HCT116 (cell line): ENCODE results near the gene FBXO31. TPM values are rescaled to one million over a fixed set of nuclear protein-coding genes. Genes with fewer than 3 reads are reported as not detected.

Experiments
- ATAC-seq: fragments of 200-7000 bp; cut with Tn5 transposase; 2 replicates; pipeline ENCODE4 v1.9.1; 2020; ENCODE audit warnings: mild to moderate bottlenecking, moderate library complexity
- BruUV-seq: library from RNA; stranded (reverse); fragments of 400-500 nt; replicated peaks from 2 replicates; lab custom pipeline; 2021; lab: Mats Ljungman, UMichigan
- CTCF ChIA-PET: fragments of 300-600 bp; sonication (Branson Sonifier 250); formaldehyde crosslinking; loops from one replicate; lab custom pipeline; 2021; ENCODE audit warnings: antibody characterized with exemption; lab: Charles Lee
- POLR2A ChIA-PET: fragments of 300-600, 350-600 bp; sonication (Branson Sonifier 250); formaldehyde crosslinking; loops from one replicate; lab custom pipeline; 2021; ENCODE audit warnings: antibody characterized with exemption; lab: Charles Lee
- RAD21 ChIA-PET, 2 experiments: fragments of 300-600 bp; sonication (Branson Sonifier 250); formaldehyde crosslinking; loops; one replicate each; lab custom pipeline; 2023; ENCODE audit warnings: low total read pairs in 2 of 2; ENCODE audit not compliant: uncharacterized antibody in 2 of 2, unreplicated experiment in 2 of 2, low non-redundant PET in 1 of 2; lab: Charles Lee
- DNase-seq: peaks from one replicate; pipeline ENCODE4 v3.0.0-alpha.2; 2010; ENCODE audit warnings: low read depth, low spot score
- H2AFZ ChIP-seq: fragments of 200-600 bp; shearing (Covaris generic), sonication (generic); 2 replicates; pipeline ENCODE4 v1.6.1; 2017; ENCODE audit warnings: low read depth, mixed run types, mixed read lengths, antibody characterized with exemption, low read length; ENCODE audit not compliant: poor library complexity, severe bottlenecking
- H3K27ac ChIP-seq: 2 replicates; pipeline ENCODE4 v1.5.1; 2012; ENCODE audit warnings: low read depth, low read length
- H3K27me3 ChIP-seq: fragments of 200-600 bp; sonication (generic); 2 replicates; pipeline ENCODE4 v1.6.1; 2016; ENCODE audit warnings: mixed run types, low read length, mixed read lengths; ENCODE audit not compliant: insufficient read depth
- H3K36me3 ChIP-seq, 2 experiments: fragments of 200-500 bp in 1 of 2; fragments of 200-600 bp in 1 of 2; sonication (Bioruptor generic) in 1 of 2; sonication (generic) in 1 of 2; 2 replicates each; pipeline versions ENCODE4 v1.5.1 to v1.6.1; 2014 to 2016; ENCODE audit warnings: low read length in 2 of 2, inconsistent platforms in 1 of 2, mixed read lengths in 1 of 2, mixed run types in 1 of 2; ENCODE audit not compliant: insufficient read depth in 2 of 2, control insufficient read depth in 1 of 2
- H3K4me1 ChIP-seq, 2 experiments: fragments of 200-600 bp in 1 of 2; sonication (generic) in 1 of 2; 2 replicates each; pipeline versions ENCODE4 v1.5.1 to v1.6.1; 2012 to 2017; ENCODE audit warnings: low read length in 2 of 2, inconsistent platforms in 1 of 2, mild to moderate bottlenecking in 1 of 2, mixed read lengths in 1 of 2, mixed run types in 1 of 2, moderate library complexity in 1 of 2; ENCODE audit not compliant: insufficient read depth in 2 of 2, control insufficient read depth in 1 of 2
- H3K4me2 ChIP-seq: fragments of 200-600 bp; sonication (generic); 2 replicates; pipeline ENCODE4 v1.6.1; 2017; ENCODE audit warnings: mixed run types, low read length, mixed read lengths
- H3K4me3 ChIP-seq, 2 experiments: fragments of 200-600 bp in 1 of 2; sonication (generic) in 1 of 2; replicated peaks in 1 of 2; 2 replicates each; pipeline ENCODE4 v1.5.1; 2011 to 2016; ENCODE audit warnings: low read length in 2 of 2, control low read depth in 1 of 2, low read depth in 1 of 2, mild to moderate bottlenecking in 1 of 2, mixed read lengths in 1 of 2, mixed run types in 1 of 2
- H3K79me2 ChIP-seq: fragments of 200-600 bp; sonication (generic); 2 replicates; pipeline ENCODE4 v1.6.1; 2017; ENCODE audit warnings: mild to moderate bottlenecking, mixed run types, low read length, moderate library complexity, mixed read lengths; ENCODE audit not compliant: insufficient read depth
- H3K9ac ChIP-seq: fragments of 200-600 bp; sonication (generic); 2 replicates; pipeline ENCODE4 v1.6.1; 2016; ENCODE audit warnings: low read length, mixed read lengths
- H3K9me2 ChIP-seq: fragments of 200-600 bp; sonication (generic), shearing (Covaris generic); 2 replicates; pipeline ENCODE4 v1.6.1; 2017; ENCODE audit warnings: mixed run types, mild to moderate bottlenecking, moderate library complexity; ENCODE audit not compliant: insufficient read depth
- H3K9me3 ChIP-seq, 2 experiments: fragments of 200-500 bp in 1 of 2; fragments of 200-600 bp in 1 of 2; sonication (Bioruptor generic) in 1 of 2; sonication (generic) in 1 of 2; 2 replicates each; pipeline ENCODE4 v1.6.1; 2014 to 2017; ENCODE audit warnings: low read length in 2 of 2, mixed read lengths in 2 of 2, inconsistent platforms in 1 of 2, low read depth in 1 of 2, mild to moderate bottlenecking in 1 of 2, mixed run types in 1 of 2, moderate library complexity in 1 of 2; ENCODE audit not compliant: control insufficient read depth in 1 of 2, insufficient read depth in 1 of 2
- H4K20me1 ChIP-seq: fragments of 200-600 bp; sonication (generic), shearing (Covaris generic); 2 replicates; pipeline ENCODE4 v1.6.1; 2017; ENCODE audit warnings: mixed run types, mild to moderate bottlenecking, moderate library complexity; ENCODE audit not compliant: insufficient read depth
- CEBPB ChIP-seq: IDR thresholded peaks from 2 replicates; pipeline ENCODE4 v1.6.1; 2012; ENCODE audit warnings: low read depth
- CTCF ChIP-seq, 3 experiments: fragments of 200-600 bp in 1 of 3; sonication (generic) in 1 of 3; IDR thresholded peaks in 2 of 3; conservative IDR thresholded peaks in 1 of 3; 2 replicates each; pipeline ENCODE4 v1.5.1; 2012 to 2017; ENCODE audit warnings: low read depth in 2 of 3, low read length in 2 of 3, antibody characterized with exemption in 1 of 3, borderline replicate concordance in 1 of 3, control low read depth in 1 of 3, mild to moderate bottlenecking in 1 of 3, mixed read lengths in 1 of 3, mixed run types in 1 of 3, moderate library complexity in 1 of 3; ENCODE audit not compliant: insufficient read depth in 1 of 3
- EGR1 ChIP-seq: IDR thresholded peaks from 2 replicates; pipeline ENCODE4 v1.6.1; 2012; ENCODE audit warnings: low read depth
- EZH2 ChIP-seq: fragments of 200-600 bp; sonication (generic); IDR thresholded peaks from 2 replicates; pipeline ENCODE4 v1.6.1; 2017; ENCODE audit warnings: antibody characterized with exemption, mixed run types
- FOSL1 ChIP-seq: IDR thresholded peaks from 2 replicates; pipeline ENCODE4 v1.6.1; 2012; ENCODE audit warnings: low read depth
- JUND ChIP-seq: IDR thresholded peaks from 2 replicates; pipeline ENCODE4 v1.6.1; 2012
- MAX ChIP-seq: IDR thresholded peaks from 2 replicates; pipeline ENCODE4 v1.6.1; 2012
- SIN3A ChIP-seq: IDR thresholded peaks from 2 replicates; pipeline ENCODE4 v1.6.1; 2012; ENCODE audit warnings: low read depth
- SP1 ChIP-seq: IDR thresholded peaks from 2 replicates; pipeline ENCODE4 v1.6.1; 2012; ENCODE audit warnings: low read depth
- YY1 ChIP-seq: IDR thresholded peaks from 2 replicates; pipeline ENCODE4 v1.6.1; 2011; ENCODE audit warnings: low read length, low read depth, moderate library complexity, mild to moderate bottlenecking; ENCODE audit not compliant: insufficient replicate concordance; ENCODE audit errors: extremely low read depth
- ZNF274 ChIP-seq: fragments of 200-500 bp; sonication (Bioruptor generic); IDR thresholded peaks from 2 replicates; pipeline ENCODE4 v1.6.1; 2014; ENCODE audit warnings: mild to moderate bottlenecking, low read depth, low read length, inconsistent platforms
- intact Hi-C: fragments of 100-400 bp; cut with micrococcal nuclease; formaldehyde crosslinking; loops from 2 replicates; pipeline ENCODE4 v1.10.0; 2022
- total RNA-seq: library from RNA; stranded (reverse); gene quantifications from one replicate; pipeline ENCODE4 v1.2.1, GENCODE V29; 2021; ENCODE audit not compliant: unreplicated experiment

Gene FBXO31
- total RNA-seq, 1 experiment from 2014 or later = 52.1 TPM

DNA sequence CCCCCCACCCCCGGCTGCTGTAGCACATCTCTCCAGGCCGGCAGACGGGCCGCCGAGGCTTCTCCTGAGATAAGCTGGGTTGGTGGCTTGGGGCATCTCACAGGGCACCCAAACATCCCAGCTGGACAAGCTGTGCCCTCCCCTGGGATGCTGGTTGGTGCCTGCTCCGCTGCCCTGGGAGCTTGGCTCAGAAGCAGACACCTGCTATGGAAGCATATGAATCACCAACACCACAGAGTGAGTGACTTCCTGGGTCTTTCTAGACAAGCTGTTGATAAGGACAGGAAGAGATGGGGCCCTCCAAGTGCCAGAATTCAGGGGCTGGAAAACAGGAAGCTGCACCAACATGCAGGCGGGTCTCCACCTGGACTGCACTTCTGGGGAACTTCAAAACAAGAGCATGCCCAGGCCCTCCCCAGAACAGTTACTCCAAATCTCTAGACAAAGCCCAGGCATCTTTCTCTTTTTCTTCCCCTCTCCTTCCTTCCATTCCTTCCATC is 80.1 kb downstream of the FBXO31 start:
- no peaks in the 10 kb centered on the region; a peak in 1 of 4 replicates for H3K4me1 ChIP-seq
- H3K4me3 ChIP-seq = no peak overlapping the region
- no peaks in the 10 kb centered on the region for H3K27me3 ChIP-seq
- no TSS peak for BruUV-seq
- H3K9me2 ChIP-seq = no peaks in the 10 kb centered on the region
- no peak overlapping the region for H2AFZ ChIP-seq
- ATAC-seq (no peak), DNase-seq (no peak)
- TF ChIP-seq JUND = no peak
- no peak for TF ChIP-seq ZNF274
- no peak for TF ChIP-seq CTCF (IDR thresholded peaks at IDR 0.05 in 2 of 3, conservative IDR thresholded peaks at IDR 0.05 in 1 of 3; ENCODE audit: borderline replicate concordance in 1 of 3, insufficient read depth in 1 of 3, low read depth in 2 of 3, low read length in 2 of 3)
- no peak overlapping the region for H3K9ac ChIP-seq
- CTCF ChIA-PET = no interaction called here
- H3K36me3 ChIP-seq = no peaks in the 10 kb centered on the region
- no peaks in the 10 kb centered on the region for H3K9me3 ChIP-seq
- no peaks in the 10 kb centered on the region for H4K20me1 ChIP-seq
- H3K27ac ChIP-seq = no peak overlapping the region
- RAD21 ChIA-PET = no interaction called here
- POLR2A ChIA-PET = no interaction called here
- no peaks in the 10 kb centered on the region for H3K79me2 ChIP-seq
- intact Hi-C loops = no loop called here
- H3K4me2 ChIP-seq = no peak overlapping the region

DNA sequence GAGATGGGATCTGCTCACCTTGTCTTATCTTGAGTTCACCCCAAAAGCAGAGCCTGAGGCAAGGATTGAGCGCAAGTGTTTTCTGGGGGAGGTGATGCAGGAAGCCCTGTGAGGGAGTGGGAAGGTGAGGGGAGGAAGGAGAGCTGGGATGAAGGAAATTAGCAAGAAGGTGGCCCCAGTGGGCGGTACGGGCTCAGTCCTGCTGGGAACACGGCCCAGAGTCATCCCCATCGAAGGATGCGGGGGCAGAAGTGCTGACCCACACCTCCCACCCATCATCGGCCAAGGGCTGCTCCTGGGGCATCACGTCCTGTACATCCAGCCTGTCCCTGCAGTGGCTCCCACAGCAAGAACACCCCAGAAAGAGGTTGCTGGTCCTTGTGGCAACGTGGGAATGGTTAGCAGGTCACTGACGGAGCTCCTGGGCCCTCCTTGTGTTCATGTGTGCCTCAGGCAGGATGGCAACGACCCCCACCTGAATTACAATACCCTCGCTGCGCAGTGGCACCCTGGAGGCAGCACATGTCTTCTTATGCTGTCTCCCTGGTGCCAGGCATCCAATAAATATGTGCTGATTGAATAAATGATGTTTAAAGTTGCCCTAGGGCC is 84.6 kb downstream of the FBXO31 start:
- H3K79me2 ChIP-seq = no peaks in the 10 kb centered on the region
- H3K27me3 ChIP-seq = no peaks in the 10 kb centered on the region
- ATAC-seq (no peak), DNase-seq (no peak)
- H3K4me3 ChIP-seq = no peak overlapping the region
- no peak overlapping the region for H3K4me2 ChIP-seq
- no TSS peak for BruUV-seq
- no peaks in the 10 kb centered on the region for H3K9me2 ChIP-seq
- no peak overlapping the region for H3K9ac ChIP-seq
- H3K9me3 ChIP-seq = no peaks in the 10 kb centered on the region
- no peaks in the 10 kb centered on the region for H3K36me3 ChIP-seq
- intact Hi-C loops = loop anchor here (1.0 to 5.0 kb wide), 2 partner anchors 338 to 736 kb away; no protein-coding TSS in a partner anchor
- RAD21 ChIA-PET = no interaction called here
- no peak overlapping the region for H3K27ac ChIP-seq
- peaks cover 4 to 10% of the 10 kb centered on the region in 2 experiments; a peak in 3 of 4 replicates for H3K4me1 ChIP-seq
- POLR2A ChIA-PET = no interaction called here
- CTCF ChIA-PET = interaction anchor here (1.3 to 1.5 kb wide), 2 partner anchors 18 to 736 kb away, joined by 3 to 7 read pairs; partner anchors contain the start of gene C16orf95
- H4K20me1 ChIP-seq = no peaks in the 10 kb centered on the region
- no peak overlapping the region for H2AFZ ChIP-seq
- TF ChIP-seq SP1 (no peak), FOSL1 (no peak), EGR1 (no peak), CTCF (IDR thresholded peaks at IDR 0.05 in 2 of 3, conservative IDR thresholded peaks at IDR 0.05 in 1 of 3; ENCODE audit: borderline replicate concordance in 1 of 3, insufficient read depth in 1 of 3, low read depth in 2 of 3, low read length in 2 of 3) (no peak), ZNF274 (no peak), CEBPB (no peak), YY1 (no peak), SIN3A (no peak), JUND (no peak), MAX (no peak), EZH2 (no peak)
